ENCODE results near the gene STAT5A.
"Not testable (repeated sequence)": the region's sequence is repeated elsewhere in the genome, so short reads cannot be mapped to it uniquely, and the experiment has no call there.

The STAT5A gene

DNA sequence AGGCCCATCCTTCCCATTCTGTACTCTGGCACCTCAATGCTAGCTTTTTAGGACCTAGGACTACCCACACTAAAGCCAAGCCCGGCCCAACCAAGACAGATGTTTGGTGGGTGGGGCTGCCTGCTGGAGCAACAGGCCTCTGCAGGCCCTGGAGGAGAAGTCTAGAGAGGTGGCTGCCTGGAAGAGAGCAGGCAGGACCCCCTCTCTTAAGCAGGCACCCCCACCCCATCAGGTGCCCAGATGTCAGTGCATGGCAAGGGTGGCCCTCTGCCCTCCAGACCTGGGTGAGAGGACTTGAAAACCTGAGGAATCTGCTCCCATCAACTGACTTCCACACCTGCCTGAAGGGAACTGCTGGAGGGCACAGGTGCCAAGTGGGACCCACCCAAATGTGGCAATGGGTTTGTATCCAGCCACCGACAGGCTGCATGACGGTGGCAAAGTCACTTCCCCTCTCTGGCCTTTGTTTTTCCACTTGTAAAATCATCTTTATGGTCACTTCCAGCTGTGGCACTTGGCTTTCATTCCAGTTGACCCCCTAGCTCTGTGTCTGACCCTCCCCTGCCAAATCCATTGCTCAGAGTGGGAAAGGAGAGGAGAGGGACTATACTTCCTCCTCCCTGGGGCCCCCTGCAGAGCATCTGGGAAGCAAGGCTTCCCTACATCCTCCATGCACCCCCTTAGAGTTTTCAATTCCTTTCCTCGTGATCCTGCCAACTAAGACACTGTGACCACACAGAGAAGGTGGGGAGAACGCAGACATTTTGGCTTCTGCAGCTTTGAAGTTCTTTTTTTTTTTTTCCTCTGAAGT is 1.7 kb upstream of the STAT5A start:
- no peak for DNase-seq

DNA sequence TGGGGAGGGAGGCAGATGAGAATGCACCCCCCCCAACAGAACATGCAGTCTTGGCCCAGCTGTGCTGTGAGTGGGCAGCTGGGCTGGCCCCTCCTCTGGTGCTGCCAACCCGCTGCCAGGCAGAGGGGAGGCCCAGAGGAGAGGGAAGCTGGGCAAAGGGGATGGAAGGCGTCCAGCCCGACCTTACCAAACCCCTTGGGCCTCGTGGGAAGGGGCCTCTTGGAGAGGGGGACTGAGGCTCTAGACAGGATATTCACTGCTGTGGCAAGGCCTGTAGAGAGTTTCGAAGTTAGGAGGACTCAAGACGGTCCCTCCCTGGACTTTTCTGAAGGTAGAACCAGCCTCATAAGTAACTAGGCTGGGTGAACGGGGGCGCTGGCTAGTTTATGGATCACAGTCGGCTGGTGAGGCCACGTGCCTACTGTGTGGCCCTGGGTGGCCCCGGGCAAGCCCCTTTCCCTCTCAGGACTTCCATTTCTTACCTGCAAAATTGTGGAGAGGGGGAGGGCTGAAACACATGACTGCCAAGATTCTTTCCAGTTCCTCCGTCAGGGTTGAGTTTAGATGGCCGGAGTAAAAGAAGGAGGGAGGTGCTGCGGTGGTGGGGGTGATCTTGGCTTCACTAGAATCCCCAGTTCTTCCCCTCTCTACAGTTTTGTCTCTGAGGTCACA is 857 bp upstream of the STAT5A start:
- DNase-seq: no peak

DNA sequence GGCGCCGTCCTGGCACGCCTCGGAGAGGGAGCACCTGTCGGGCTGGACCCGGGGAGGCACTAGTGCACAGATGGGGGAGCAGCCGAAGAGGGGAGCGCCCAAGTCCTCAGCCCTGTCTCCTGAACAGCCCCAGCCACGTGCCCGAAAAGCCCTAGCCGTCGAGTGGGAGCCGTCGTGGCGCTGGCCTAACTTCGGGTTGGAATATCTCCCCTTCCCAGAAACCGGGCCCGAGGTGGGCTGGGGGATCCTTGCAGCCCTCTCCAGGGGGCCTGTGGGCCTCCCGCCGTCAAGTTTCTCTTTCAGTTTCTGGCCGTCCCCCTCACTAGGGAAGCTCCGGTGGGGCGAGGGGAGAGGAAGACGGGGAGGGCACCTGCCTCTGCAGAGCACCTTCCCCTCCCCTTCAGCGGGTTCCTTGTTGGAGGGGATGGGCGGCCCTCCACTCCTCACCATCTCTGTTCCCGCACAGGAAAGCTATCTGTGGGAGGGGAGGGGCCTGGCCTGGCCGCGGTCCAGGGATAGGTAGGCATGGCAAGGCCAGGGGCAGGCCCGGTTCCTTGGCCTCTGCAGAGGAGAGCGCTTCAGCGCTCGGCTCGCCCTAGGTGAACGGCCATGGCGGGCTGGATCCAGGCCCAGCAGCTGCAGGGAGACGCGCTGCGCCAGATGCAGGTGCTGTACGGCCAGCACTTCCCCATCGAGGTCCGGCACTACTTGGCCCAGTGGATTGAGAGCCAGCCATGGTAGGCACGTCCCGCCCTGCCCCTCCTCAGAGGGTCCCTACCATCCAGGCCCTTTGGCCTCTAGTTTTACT is 709 bp downstream of the STAT5A start:
- DNase-seq: peak in 3 of 4 experiments; percentile 22 to 46 (median 26)

DNA sequence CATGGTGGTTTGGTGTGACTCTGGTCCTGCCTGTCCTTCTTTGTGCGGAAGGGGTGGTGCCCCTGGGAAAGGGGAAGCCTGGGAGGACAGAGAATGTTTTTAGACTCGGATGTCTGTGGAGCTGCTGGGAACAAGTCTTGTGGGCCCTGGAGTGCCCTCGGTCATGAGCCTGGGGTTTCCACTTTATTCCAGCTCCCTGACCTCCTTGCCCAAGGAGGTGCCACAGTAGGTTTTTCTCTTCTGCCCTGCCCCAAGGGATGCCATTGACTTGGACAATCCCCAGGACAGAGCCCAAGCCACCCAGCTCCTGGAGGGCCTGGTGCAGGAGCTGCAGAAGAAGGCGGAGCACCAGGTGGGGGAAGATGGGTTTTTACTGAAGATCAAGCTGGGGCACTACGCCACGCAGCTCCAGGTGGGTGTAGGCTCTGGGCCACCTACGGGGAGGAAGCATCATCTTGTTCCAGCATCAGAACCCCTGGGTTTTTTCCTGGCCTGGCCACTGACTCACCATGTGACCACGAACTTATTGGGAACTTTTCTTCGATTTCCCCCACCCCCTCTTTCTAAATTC is 1.4 kb downstream of the STAT5A start:
- DNase-seq: no peak

GRCh38 chr17:42290577-42290976 is 2.3 kb downstream of the STAT5A start:
- DNase-seq: no peak

GRCh38 chr17:42291129-42291528 is 2.8 kb downstream of the STAT5A start:
- no peak for DNase-seq

- no peak for DNase-seq
Measured at GRCh38 chr17:42294469-42295398, 6.4 kb downstream of the STAT5A start.

DNA sequence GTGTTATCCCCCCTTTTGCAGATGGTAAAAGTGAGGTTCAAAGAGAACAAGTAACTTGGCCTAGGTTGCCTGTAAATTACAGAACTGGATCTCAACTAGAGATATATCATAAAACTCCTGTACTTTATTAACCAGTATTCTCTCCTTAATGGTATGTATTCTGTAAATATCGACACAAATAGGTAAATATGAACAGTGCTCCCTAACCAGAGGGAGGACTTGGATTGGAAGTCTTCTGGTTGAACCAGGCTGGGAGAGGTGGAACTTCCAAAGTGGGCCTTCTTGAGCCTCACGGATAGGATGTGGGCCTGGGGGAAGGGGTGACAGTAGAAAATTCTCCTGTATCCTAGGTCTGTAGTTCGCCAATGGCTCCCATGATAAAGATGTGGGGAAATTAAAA is 7.7 kb downstream of the STAT5A start:
- DNase-seq: no peak

GRCh38 chr17:42297775-42298174 is 9.5 kb downstream of the STAT5A start:
- not testable (repeated sequence) for DNase-seq

GRCh38 chr17:42299361-42299760 is 11.1 kb downstream of the STAT5A start:
- not testable (repeated sequence) for DNase-seq

DNA sequence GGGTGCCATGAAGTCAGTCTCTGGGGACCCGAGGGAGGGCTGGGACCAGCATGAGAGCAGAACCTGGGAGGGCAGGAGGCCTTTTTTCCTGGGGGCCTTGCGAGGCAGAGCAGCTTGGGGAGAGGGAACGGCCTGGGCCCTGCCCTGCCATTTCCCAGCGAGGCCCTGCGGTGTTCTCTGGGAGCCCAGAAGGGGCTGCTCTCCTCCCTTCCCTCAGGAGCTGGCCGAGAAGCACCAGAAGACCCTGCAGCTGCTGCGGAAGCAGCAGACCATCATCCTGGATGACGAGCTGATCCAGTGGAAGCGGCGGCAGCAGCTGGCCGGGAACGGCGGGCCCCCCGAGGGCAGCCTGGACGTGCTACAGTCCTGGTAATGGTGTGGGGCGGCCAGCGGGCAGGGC is 11.6 kb downstream of the STAT5A start:
- not testable (repeated sequence) for DNase-seq

GRCh38 chr17:42301022-42301421 is 12.7 kb downstream of the STAT5A start:
- DNase-seq: no peak

DNA sequence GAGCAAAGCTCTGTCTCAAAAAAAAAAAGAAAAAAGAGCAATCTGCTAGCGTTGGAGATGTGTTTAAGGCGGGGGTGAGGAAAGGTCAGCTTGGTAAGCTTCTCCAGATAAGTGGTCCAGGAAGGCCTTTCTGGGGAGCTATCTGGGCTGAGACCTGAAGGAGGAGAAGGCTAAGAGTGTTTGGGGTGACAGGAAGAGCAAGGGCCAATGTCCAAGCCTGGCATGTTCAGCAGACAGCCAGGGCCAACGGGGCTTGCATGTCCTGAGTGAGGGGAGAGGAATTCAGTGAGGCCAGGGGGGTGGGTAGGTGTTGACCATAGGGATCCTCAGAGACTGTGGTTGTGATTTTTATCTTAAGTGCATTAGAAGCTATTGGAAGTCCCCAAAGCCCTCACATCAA is 15.4 kb downstream of the STAT5A start:
- no peak for DNase-seq

DNA sequence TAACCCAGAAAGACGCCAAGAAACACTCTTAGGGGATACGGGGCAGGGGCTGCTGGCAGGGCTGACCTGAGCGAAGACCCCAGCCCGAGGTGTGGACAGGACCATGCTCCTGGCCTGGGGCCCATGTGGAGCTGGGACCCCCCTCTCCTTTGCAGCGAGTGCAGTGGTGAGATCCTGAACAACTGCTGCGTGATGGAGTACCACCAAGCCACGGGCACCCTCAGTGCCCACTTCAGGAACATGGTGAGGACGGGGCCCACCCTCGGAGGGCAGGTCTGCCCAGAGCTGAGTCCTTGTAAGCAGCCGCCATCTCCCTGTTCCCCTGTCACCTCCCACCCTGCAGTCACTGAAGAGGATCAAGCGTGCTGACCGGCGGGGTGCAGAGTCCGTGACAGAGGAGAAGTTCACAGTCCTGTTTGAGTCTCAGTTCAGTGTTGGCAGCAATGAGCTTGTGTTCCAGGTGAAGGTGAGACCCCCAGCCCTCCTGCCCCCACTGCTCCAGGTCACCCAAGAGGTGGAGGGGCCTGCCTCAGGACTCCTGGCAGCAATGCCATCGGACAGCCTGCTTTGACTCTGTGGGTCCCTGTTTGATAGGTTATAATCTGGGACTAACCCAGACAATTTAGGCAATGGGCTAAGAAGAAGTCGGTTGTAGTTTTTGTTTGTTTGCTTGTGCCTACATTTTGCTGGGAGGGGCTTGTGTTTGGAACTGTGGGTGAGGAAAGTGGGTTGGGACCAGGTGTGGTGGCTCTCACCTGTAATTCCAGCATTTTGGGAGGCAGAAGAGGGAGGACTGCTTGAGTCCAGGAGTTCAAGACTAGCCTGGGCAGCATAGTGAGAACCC is 16.1 kb downstream of the STAT5A start:
- DNase-seq: no peak

GRCh38 chr17:42305031-42305330 is 16.7 kb downstream of the STAT5A start:
- DNase-seq: not testable (repeated sequence)

GRCh38 chr17:42305543-42306384 is 17.5 kb downstream of the STAT5A start:
- DNase-seq: no peak

GRCh38 chr17:42306385-42306667 is 18.0 kb downstream of the STAT5A start:
- no peak for DNase-seq

DNA sequence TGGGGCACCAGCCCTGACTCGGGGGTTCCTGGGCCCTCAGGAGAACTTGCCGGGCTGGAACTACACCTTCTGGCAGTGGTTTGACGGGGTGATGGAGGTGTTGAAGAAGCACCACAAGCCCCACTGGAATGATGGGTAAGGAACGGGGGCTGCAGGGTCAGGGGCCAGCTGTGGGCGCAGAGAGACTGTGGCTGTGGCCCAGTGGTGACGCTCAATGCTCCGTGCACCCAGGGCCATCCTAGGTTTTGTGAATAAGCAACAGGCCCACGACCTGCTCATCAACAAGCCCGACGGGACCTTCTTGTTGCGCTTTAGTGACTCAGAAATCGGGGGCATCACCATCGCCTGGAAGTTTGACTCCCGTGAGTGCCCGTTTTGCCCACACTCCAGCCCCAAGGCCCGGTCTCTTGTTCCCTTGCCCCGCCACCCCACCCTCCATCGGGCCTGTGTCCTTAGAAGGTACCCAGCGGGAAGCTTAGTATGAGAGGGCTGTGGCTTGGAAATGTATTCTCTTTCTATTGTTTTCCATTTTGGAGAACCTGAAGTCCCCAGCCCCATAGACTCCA is 19.1 kb downstream of the STAT5A start:
- DNase-seq: no peak

DNA sequence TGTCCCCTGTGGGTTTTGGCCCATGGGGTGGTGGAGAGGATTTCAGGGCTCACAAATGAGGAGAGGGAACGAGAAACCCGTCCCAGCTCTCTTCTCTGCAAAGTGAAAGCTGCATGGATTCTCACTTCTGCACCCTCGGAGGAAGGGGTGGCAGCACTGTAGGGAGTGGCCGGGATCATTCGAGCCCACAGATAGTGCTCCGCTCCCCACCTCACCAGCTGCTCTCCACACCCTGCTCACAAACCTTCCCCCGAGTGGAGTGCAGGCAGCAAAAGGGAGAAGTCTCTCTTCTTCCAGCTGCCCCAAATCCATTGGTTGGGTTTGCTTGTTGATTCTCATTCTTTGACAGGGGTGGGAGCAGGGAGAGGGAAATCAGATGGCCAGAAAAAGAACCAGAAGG is 20.1 kb downstream of the STAT5A start:
- DNase-seq: no peak

DNA sequence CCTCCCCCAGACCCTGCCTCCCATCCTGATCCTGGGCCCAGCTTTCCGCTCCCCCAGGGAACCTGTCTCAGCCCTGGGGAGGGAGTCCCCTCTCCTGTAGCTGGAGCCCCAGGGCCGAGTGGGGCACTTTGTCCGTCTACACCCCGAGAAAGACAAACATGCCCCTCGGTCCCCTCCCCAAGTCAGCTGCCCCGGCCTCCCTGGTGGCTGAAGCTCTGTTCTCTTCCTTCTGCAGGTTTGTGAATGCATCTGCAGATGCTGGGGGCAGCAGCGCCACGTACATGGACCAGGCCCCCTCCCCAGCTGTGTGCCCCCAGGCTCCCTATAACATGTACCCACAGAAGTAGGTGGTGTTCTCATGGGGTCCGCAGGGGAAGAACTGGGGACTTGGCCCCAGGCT is 20.8 kb downstream of the STAT5A start:
- no peak for DNase-seq
